Left cardiac atrium (tissue), 4 donors: ENCODE measurements around the gene TMEM88. TPM values are rescaled to one million over a fixed set of nuclear protein-coding genes. Genes with fewer than 3 reads are reported as not detected.
A peak's percentile ranks its signal among the peaks of the same experiment; 100 is the strongest.

ENCODE experiments used
- ATAC-seq, 2 donors: fragments of 200-7000 bp; cut with Tn5 transposase; one replicate each; pipeline ENCODE4 v1.9.1; 2020; ENCODE audit warnings: mild to moderate bottlenecking in 2 of 2, moderate library complexity in 2 of 2
- DNase-seq: peaks from one replicate; pipeline ENCODE4 v3.0.0-alpha.2; 2020
- intact Hi-C, 2 donors: fragments of 100-400 bp; cut with DNase I; formaldehyde crosslinking; loops; one replicate each; pipeline versions ENCODE4 v1.14.1 to v1.15.1; 2022 to 2023
- total RNA-seq, 2 donors: library from RNA; stranded (reverse); fragmentation: NEBNext Ultra II Directional; extraction: Animal tissue kit (Norgen Biotek cat#: 25700); gene quantifications; one replicate each; pipeline ENCODE4 v1.2.1, GENCODE V29; 2021
- donor health status: DM: no; HTN: yes; CAD: no.
- donor health status: DM: no; HTN: yes; CAD: no; lungs with severe emphysema.
- donor health status: DM: yes; HTN: yes; CAD: no.
- donor health status: Dilated cardiomyopathy.

TMEM88 gene
- total RNA-seq, 2 donors from 2014 or later, result 32.5 to 33.6 TPM

DNA sequence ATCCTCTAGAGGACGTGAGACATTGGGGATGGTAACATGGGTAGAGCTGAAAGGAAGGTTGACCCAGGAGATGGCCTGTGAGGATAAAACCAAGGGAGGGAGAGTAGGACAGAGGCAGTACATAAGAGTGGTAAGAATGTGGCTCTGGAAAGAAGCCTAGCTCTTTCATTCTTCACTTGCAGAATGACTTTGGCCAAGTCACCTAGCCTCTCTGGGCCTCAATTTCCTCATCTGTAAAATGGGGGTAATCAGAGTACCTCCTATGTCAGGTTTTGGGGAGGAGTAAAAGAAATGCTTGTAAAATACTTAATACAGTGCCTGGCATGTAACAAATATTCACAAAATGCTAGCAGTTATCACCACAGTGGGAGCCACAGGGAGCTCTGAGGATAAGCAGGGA is 14.0 kb upstream of the TMEM88 start:
- ATAC-seq (no peak), DNase-seq (no peak)
- intact Hi-C loops, result no loop called here

DNA sequence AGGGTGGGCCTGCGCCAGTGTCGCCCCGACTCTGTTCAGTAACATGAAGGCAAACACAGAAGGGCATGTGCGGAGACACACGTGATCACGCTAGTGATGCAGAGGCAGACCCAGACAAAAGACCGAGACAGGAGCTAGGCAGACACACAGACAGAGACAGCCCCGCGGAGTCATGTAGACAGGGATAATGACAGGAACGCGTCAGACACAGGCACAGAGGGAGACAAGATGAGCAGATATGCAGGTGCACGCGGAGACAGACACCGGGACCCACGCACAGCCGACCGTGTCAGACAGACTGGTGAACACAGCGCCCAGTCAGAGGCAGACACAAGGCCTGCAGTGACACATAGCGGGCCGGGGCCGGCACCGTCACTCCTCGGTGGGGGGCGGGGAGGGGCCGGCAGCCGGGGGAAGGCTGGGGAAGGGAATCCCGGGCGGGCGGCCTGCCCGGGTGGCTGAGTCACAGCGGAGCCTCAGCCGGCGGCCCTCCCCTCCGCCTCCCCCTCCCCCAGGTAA is 13.4 kb upstream of the TMEM88 start:
- ATAC-seq (peak; percentile 50 to 64), DNase-seq (peak; percentile 94)
- intact Hi-C loops, result no loop called here

DNA sequence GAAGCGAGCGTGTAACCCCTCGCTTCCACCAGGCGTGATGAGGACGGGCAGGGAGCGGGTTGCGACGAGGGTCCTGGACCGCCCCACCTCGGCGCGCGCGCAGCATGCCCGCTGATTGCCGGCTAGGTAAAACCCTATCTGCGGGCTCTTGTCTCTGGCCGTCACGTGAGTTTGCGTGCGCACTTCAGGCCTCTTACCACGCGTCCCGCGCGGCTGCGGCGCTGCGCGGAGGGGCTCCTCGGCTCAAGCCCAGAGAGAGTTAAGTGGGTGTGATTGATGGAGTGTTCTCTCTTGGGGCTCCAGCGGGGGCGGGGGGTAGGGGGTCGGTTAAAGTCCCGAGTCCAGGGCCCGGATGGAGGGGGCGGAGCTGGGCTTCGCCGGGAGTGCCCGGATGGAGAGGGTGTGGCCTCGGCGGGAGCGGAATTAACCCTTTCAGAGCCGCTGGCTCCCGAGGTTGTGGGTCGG is 12.9 kb upstream of the TMEM88 start:
- intact Hi-C loops, result no loop called here
- peak; percentile 94 for DNase-seq
- peak; percentile 72 to 78 for ATAC-seq

DNA sequence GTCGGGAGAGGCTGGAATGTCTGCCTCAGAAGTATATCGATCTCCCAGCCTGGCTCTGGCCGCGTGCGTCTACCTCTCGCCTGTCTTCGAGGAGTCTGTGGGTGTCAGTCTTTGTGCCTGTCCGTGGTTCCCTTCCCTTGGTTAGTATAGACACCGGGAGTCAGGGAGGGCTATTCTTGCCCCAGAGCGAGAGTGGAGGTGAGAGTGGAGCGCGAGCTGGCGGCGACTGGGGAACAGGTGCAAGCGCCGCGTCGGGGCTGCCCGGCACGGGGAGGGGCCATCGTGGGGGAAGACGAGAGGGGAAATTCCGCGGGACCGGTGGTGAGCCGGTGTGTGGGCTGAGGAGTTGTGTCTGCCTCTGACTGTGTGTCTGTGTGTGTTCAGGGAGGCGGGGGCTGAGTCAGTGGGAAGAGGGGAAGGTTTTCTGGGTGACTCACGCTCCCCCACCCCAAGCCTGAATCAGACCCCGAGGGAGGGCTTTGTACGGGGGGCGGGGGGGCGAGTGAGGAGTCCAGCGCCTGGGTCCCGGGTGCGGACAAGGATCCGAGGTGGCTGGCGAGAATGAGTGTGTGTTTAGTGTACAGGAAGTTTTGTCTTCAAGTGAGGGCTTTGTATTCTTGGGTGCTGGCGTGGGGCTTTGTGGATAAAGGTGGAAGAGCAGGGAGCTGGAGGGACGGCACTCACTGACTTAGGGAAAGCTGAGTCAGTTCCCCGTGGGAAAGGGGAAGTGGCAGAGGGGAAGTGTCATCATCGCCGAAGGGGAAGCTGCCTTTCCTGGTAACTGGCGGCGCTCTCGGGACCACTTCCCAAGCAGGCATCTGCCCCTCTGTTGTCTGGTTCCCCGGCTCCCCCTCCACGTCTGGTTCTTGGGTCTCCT is 12.2 kb upstream of the TMEM88 start:
- DNase-seq (peak; percentile 90), ATAC-seq (peak; percentile 7 to 48)
- intact Hi-C loops, result no loop called here

DNA sequence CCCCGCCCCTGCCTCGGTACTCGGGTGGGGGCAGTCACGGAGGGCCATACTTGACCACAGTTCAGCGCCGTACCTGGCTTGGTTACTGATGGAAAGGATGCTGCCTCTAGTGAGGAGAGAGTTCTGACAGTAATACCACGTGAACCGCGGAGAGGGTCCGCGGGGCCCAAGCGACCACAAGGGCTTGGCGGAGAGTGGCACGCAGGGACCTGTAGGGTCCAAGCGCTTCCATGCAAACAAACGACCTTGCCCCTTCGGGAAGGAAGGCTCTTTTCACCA is 11.7 kb upstream of the TMEM88 start:
- DNase-seq, result no peak
- intact Hi-C loops, result no loop called here
- ATAC-seq, result no peak

DNA sequence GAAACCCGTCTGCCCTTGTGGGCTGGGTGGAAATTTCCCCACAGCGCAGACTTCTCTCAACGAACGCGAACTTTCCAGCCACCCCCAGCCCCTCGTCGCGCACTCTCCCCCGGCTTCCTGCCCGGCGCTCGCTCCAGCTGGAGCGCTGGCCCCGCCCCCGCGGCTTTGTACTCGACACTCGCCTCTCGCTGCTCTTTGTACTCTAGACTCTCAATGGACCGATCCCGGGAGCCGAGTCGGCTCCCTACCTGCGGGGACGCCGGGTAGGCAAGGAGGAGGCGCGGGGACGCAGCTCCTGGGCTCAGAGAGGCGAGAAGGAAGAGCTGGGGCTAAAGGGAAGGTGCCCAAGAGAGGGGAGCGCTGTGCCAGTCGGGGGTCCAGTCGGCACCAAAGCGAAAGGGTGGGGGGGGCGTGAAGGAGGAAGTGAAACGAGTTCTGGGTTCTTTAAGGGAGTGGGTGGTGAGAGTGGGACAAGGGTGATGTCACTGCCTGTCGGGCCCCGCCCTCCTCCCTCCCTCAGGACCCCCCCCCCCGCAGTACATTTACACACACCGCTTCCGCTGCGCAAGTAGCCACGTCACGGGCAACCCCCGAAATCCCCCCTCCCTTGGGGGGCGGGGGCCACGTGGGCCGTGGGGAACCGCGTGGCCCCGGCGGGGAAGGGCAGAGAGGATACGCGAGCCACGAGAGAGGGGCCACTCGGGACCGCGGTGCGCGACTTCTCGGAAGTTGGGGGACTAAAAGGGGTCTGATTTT is 11.2 kb upstream of the TMEM88 start:
- intact Hi-C loops, result no loop called here
- DNase-seq (peak; percentile 88), ATAC-seq (peak; percentile 23 to 42)

DNA sequence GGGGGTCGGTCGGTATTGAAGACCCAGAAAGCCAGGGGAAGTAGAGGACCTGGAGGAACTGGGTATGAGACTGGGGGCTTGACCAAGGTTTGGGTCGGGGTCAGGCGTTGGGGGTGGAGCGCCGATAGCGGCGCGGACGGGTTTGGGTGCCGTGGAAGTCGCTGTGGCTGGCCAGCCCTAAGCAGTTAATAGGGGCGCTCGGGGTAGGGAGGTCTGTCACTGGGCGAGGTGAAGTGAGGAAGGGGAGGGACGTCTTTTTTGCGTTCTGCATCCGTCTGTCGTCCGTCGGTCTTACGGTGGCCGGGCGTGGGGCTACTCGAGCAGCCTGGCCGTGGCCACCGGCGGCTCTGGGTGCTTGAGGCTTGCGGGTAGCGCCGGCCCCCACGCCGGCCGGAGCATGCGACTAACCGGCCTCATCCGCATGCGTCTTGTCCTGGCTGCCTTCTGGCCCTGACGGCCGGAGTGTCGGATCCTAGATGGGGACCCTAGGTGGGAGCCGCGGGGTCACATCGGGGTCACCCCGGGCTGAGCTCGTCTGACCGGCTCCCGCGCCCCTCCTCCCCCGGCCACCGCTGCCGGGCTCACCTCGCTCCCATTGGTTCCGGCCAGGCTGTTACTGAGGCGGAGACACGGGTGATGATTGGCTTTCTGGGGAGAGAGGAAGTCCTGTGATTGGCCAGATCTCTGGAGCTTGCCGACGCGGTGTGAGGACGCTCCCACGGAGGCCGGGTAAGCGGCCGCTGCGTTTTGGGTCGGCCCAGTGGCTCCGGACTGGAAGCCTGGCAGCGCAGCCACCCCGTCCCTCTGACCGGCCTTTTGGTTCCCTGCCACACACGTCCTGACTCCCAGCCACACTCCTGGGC is 10.3 kb upstream of the TMEM88 start:
- intact Hi-C loops, result no loop called here
- DNase-seq (peak; percentile 93), ATAC-seq (peak; percentile 63 to 75)

DNA sequence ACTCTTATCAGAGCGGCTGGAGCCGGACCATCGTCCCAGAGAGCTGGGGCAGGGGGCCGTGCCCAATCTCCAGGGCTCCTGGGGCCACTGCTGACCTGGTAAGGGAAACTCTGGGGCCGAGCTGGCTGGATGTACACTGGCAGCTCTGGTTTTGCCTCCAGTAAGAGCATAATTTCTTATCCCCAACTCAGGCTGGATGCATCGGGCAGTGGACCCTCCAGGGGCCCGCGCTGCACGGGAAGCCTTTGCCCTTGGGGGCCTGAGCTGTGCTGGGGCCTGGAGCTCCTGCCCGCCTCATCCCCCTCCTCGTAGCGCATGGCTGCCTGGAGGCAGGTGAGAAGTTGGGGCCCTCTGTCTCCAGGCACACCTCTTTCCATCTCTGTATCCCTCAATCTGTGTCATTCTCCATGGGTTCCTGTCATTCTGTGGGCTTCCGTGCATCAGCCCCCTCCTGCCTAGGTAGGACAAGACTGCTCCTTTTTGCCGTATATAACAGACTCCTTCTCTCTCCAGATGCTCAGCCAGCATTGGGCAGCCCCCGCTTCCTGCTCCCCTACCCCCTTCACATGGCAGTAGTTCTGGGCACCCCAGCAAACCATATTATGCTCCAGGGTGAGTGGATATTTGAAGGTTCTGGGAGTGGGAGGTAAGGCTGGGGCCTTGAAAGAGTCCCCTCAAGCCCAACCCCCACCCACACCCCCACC is 9.4 kb upstream of the TMEM88 start:
- DNase-seq (peak; percentile 26), ATAC-seq (no peak)
- intact Hi-C loops, result no loop called here

DNA sequence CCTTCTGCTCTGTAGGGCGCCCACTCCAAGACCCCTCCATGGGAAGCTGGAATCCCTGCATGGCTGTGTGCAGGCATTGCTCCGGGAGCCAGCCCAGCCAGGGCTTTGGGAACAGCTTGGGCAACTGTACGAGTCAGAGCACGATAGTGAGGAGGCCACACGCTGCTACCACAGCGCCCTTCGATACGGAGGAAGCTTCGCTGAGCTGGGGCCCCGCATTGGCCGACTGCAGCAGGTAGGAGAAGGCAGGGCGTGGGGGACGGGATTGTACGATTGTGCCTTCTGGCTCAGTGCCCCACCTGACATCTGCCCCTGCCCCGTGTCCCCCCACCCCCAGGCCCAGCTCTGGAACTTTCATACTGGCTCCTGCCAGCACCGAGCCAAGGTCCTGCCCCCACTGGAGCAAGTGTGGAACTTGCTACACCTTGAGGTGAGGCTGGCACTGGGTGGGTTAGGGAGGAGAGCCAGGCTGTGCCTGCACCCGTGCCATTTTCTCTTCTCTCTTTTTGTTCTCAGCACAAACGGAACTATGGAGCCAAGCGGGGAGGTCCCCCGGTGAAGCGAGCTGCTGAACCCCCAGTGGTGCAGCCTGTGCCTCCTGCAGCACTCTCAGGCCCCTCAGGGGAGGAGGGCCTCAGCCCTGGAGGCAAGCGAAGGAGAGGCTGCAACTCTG is 8.7 kb upstream of the TMEM88 start:
- no peak for ATAC-seq
- intact Hi-C loops, result no loop called here
- peak; percentile 27 for DNase-seq

DNA sequence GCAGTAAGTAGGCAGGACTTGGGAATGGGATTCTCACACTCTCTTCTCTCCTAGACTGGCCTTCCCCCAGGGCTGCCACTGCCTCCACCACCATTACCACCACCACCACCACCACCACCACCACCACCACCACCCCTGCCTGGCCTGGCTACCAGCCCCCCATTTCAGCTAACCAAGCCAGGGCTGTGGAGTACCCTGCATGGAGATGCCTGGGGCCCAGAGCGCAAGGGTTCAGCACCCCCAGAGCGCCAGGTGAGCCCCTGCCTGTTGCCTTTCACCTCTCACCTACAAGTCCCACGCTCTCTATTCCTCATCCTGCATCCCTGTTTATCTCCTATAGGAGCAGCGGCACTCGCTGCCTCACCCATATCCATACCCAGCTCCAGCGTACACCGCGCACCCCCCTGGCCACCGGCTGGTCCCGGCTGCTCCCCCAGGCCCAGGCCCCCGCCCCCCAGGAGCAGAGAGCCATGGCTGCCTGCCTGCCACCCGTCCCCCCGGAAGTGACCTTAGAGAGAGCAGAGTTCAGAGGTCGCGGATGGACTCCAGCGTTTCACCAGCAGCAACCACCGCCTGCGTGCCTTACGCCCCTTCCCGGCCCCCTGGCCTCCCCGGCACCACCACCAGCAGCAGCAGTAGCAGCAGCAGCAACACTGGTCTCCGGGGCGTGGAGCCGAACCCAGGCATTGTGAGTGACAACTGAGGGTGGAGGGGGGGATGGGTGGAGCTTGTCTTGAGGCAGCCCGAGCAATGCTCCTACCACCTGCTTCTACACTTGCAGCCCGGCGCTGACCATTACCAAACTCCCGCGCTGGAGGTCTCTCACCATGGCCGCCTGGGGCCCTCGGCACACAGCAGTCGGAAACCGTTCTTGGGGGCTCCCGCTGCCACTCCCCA is 7.9 kb upstream of the TMEM88 start:
- DNase-seq (peak; percentile 28), ATAC-seq (no peak)
- intact Hi-C loops, result no loop called here

DNA sequence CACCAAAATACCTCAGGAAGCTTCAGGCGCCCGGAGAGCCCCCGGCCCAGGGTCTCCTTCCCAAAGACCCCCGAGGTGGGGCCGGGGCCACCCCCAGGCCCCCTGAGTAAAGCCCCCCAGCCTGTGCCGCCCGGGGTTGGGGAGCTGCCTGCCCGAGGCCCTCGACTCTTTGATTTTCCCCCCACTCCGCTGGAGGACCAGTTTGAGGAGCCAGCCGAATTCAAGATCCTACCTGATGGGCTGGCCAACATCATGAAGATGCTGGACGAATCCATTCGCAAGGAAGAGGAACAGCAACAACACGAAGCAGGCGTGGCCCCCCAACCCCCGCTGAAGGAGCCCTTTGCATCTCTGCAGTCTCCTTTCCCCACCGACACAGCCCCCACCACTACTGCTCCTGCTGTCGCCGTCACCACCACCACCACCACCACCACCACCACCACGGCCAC is 6.7 kb upstream of the TMEM88 start:
- no peak for DNase-seq

DNA sequence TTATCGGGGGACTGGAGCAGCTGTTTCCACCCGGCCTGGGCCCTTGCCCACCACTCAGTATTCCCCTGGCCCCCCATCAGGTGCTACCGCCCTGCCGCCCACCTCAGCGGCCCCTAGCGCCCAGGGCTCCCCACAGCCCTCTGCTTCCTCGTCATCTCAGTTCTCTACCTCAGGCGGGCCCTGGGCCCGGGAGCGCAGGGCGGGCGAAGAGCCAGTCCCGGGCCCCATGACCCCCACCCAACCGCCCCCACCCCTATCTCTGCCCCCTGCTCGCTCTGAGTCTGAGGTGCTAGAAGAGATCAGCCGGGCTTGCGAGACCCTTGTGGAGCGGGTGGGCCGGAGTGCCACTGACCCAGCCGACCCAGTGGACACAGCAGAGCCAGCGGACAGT is 6.1 kb upstream of the TMEM88 start:
- intact Hi-C loops, result no loop called here
- DNase-seq (no peak), ATAC-seq (no peak)

More for the DNA sequence above, 6.7 kb upstream of the TMEM88 start:
- no peak for ATAC-seq
- intact Hi-C loops, result no loop called here

DNA sequence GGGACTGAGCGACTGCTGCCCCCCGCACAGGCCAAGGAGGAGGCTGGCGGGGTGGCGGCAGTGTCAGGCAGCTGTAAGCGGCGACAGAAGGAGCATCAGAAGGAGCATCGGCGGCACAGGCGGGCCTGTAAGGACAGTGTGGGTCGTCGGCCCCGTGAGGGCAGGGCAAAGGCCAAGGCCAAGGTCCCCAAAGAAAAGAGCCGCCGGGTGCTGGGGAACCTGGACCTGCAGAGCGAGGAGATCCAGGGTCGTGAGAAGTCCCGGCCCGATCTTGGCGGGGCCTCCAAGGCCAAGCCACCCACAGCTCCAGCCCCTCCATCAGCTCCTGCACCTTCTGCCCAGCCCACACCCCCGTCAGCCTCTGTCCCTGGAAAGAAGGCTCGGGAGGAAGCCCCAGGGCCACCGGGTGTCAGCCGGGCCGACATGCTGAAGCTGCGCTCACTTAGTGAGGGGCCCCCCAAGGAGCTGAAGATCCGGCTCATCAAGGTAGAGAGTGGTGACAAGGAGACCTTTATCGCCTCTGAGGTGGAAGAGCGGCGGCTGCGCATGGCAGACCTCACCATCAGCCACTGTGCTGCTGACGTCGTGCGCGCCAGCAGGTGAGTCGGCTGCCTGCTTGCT is 5.6 kb upstream of the TMEM88 start:
- ATAC-seq (no peak), DNase-seq (peak; percentile 26)
- intact Hi-C loops, result no loop called here

DNA sequence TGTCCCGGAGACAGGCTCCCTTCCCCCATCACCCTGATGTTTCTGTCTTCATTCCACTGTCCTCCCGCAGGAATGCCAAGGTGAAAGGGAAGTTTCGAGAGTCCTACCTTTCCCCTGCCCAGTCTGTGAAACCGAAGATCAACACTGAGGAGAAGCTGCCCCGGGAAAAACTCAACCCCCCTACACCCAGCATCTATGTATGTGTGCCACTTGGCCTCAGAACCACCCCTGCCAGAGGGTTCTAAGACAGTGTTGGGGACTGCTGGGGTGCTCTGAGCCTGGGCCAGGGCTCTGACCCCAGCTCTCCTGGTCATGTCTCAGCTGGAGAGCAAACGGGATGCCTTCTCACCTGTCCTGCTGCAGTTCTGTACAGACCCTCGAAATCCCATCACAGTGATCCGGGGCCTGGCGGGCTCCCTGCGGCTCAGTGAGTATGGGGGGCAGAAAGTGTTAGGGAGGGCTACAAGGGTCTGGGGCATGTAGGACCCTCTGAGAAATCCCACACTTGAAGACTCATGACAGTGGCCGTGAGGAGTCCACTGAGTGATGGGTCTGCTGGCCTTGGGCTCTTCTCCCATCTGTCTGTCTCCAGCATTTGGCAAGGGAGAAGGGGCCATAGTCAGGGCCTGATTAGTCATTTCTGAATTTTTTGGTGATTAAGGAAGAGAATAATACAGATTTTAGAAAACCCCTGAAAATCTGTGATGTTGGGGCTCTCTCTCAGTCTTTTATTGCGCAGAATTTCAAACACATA is 4.9 kb upstream of the TMEM88 start:
- intact Hi-C loops, result no loop called here
- ATAC-seq (no peak), DNase-seq (no peak)

DNA sequence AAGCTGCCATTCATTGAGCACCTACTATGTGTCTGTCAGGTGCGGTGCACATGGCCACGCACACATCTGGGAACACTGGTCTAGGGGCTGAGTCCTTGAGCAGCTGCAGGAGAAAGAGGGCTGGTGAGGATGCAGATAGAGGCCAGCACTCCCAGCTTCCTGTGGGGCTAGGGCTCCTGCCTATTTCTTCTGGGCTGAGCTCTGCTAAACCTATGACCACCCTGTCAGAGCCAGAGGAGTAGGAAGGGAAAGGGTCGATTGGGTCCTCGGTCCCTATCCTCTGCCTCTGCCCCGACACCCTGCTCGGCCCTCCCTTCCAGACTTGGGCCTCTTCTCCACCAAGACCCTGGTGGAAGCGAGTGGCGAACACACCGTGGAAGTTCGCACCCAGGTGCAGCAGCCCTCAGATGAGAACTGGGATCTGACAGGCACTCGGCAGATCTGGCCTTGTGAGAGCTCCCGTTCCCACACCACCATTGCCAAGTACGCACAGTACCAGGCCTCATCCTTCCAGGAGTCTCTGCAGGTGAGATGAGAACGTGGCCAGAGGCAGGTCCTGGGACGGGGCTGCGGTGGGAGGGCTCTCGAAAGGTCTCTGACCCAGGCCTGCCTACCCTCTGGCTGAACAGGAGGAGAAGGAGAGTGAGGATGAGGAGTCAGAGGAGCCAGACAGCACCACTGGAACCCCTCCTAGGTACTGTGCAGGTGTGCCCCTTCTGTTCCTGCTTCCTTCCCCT is 4.0 kb upstream of the TMEM88 start:
- DNase-seq (peak; percentile 34), ATAC-seq (no peak)
- intact Hi-C loops, result no loop called here
